HG03159 (cell line): ENCODE measurements around the gene WDR27.
"Not testable (repeated sequence)": the region's sequence is repeated elsewhere in the genome, so short reads cannot be mapped to it uniquely, and the experiment has no call there.

Experiments
- ATAC-seq: cut with Tn5 transposase; IDR thresholded peaks from one replicate; pipeline ENCODE4 v1.9.1; 2021; ENCODE audit warnings: mild to moderate bottlenecking, moderate library complexity; ENCODE audit not compliant: unreplicated experiment

WDR27 gene

GRCh38 chr6:169664227-169664626 lies 37.6 kb downstream of the WDR27 start:
- ATAC-seq = no peak

DNA sequence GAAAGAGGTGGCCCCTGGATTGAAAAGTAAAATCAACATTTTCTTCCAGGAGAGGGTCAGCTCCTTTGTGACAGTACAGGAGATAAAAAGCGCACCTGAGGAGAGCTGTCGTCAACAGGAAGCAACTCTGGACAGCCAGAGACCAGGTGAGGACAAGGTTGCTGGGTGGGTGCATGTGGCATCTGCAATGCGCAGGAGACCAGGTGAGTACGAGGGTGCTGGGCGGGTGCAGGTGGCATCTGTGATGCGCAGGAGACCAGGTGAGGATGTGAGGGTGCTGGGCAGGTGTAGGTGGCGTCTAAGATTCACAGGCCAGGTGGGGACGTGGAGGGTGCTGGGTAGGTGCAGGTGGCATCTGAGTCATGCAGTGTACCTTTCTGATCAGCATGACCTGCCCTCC lies 38.4 kb downstream of the WDR27 start:
- ATAC-seq = no peak

DNA sequence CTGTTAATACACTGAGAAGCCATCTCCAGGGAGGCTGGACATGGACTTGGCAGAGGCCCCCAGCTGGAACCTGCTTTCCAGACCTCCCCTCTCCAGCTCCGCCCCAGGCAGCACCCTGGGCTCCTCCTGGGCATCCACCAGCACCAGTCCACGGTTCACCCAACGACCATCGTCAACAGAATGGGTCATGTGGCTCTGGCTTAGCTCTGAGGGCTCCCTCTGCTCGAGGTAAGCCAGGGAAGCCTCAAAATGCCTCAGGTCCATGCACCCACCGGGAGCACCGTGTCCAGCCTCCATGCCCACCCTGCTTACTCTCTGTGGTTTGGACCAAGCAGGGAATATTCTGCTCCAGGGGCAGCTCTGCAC lies 40.5 kb downstream of the WDR27 start:
- no peak for ATAC-seq

GRCh38 chr6:169660751-169661390 lies 41.0 kb downstream of the WDR27 start:
- ATAC-seq = no peak

DNA sequence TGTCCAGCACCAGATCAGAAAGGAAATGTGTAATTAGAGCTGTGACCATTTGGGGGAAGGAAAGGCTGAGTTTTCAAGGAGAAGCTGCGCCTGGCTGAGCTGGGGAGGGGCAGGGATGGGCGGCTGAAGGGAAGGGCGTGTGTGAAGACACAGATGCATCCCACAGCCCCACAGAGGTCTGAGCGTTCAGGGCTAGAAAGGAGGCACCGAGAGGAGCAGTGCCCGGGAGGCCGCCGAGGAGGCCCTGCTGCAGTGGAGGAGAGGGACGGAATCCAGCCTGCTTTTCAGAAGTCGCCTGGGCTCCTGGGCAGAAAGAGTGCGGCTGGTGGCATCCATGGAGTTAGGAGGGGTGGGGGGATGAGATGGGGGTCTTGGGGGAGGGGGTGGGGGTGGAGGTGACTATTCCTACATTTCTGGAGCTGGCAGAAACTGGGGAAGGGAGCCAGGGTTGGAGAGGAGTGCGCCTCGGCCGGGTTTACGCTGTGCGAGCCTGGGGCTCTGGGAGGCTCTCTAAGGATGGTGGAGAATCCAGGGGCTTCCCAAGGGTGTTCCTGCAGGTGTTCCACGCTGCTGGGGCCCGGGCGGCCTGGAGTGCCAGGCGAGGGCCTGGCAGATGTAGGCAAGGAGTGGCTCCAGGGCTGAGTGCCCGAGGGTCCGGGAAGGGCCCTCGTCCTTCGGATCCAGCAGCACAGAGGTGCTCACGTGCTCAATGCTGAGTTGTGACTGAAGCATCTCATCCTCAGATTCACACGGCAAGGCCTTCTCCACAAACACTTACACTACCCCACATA lies 41.8 kb downstream of the WDR27 start:
- ATAC-seq = no peak

- no peak for ATAC-seq
Measured at GRCh38 chr6:169657284-169657610, 44.6 kb downstream of the WDR27 start.

GRCh38 chr6:169656546-169657283 lies 45.1 kb downstream of the WDR27 start:
- ATAC-seq = no peak

- peak; percentile 99 for ATAC-seq
Measured at GRCh38 chr6:169654598-169655391, 47.0 kb downstream of the WDR27 start.

DNA sequence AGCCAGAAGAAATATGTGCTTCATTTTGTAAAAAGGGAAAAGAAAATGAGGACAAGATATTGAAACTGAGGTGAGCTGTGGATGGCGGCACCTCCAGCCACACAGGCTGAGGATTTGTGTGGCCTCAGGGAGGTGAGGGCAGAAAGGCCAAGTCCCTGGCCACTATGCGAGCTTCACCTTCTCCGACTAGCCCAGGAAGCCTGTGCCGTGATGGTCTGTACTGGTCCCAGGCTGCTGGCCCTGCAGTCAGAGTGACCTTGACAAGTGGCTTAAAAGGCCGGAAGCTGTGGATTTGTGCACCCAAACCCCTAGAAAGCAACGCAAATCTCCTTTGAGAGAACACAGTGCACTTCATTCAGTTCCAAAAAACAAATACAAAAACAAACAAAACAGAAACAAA lies 48.1 kb downstream of the WDR27 start:
- no peak for ATAC-seq

DNA sequence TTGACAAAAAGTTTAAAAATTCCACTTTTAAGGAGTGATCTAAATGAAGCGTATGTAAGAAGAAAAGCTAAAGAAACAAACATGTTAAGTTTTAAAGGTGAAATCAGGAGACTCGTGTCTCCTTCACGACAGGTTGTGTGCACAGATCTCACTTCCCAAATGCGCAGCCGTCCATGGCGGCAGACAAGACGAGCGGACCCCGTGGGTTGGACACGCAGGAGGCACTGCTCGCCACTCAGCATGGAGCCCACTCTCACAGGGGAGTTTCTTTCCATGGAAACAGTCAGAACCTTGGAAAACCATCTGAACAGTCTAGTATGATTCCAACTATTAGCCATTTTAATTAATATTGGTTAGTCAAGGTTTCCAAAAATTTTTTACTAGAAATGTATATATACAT lies 48.9 kb downstream of the WDR27 start:
- ATAC-seq = no peak

DNA sequence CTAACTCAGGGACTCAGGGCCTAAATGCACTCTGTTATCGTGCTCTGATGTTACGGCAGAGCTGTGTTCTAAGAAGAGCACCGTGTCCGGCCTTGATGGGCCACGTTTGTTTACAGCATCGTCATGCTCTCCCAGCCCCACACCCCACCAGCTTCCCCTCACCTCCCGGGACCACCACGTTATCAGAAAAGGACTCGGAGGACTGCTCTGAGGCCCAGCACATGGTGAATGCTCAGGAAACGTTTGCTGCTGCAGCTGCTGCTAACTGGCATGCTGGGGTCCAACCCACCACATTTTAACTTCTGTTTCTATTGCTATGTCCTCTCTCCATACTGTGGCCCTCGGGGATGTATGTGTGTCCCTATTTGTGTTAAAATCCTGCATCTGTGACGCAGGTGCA lies 50.3 kb downstream of the WDR27 start:
- no peak for ATAC-seq

DNA sequence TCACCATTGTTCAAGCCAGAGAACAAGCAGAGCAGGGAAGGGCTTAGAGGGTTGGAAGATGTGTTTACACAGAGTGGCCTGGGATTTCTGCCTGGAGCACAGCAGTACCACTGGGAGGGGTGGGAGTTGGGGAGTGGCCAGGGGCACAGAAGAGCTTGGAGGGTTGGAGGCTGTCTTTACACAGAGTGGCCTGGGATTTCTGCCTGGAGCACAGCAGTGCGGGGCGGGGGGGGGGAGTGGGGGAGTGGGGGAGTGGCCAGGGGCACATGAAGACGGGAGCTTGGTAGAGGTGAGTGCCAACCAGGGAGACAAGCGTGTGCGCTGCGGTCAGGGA lies 50.9 kb downstream of the WDR27 start:
- no peak for ATAC-seq

DNA sequence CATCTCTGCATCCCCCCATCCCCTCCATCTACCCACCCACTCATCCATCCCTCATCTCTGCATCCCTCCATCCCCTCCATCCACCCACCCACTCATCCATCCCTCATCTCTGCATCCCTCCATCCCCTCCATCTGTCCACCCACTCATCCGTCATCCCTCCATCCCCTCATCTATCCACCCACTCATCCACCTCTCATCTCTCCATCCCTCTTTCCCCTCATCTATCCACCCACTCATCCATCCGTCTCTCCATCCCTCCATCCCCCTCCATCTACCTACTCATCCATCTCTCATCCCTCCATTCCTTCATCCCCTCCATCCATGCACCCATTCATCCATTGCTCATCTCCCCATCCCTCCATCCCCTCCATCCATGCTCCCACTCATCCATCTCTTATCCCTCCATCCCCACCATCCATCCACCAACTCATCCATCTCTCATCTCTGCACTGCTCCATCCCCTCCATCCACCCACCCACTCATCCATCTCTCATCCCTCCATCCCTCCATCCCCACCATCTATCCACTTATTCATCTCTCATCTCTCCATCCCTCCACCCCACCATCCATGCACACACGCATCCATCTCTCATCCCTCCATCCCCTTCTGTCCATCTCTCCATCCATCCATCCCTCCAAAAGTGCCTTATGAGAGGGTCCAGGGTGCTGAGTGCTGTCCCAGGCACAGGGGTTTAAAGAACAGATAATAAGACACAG lies 51.4 kb downstream of the WDR27 start:
- no peak for ATAC-seq

DNA sequence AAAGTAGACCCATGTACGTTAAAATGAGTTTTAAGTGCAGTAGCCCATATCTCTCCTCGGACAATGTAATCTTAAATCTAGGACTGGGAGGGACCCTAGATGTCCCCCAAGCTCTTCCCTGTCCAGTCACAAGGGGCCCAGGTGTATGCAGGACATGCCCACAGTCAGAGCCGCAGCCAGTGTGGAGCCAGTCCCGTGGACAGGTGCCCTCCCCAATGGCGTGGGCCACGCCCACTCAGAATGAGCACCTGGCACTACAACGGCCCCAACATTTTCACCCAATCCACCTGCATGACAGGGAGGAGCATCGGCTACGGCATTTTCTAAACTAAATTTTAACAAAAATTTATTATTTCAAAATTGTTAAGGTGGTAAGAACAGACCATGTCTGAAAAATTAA lies 53.2 kb downstream of the WDR27 start:
- ATAC-seq = no peak

DNA sequence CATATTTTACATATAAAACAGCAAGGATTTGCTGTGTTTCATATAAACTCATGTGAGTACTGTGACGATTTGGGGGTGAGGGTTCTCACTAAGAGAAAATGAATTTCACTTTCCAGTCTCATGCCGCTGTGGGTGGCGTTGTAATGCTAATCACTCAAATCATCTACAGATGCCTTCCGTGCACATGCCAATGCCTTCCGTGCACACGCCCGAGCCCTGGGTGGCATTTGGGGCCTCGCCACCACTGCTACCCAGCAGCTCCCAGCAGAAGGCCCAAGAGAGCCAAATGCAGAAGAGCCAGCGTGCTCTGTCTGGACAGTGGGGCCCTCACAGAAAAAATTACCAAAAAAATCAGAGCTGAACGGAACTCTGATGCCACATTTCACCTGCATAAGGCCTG lies 53.7 kb downstream of the WDR27 start:
- ATAC-seq = no peak

DNA sequence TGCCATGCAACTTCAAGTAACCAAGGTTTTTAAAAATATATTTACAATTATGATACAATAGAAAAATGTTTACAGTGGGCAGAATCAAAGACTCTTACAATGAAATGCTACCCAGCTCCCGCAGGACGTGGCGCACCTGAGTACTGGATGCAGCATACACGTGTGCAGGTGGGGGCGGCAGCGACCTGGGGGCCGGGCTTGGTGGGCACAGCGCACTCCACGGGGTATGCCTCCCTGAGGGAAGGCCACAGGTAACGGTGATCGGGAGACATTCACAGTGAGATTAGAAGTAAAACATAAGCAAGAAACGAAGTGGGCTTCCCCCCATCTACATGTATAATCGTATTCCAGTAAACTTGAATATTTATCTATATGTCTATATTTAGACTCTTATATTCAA lies 54.2 kb downstream of the WDR27 start:
- no peak for ATAC-seq

DNA sequence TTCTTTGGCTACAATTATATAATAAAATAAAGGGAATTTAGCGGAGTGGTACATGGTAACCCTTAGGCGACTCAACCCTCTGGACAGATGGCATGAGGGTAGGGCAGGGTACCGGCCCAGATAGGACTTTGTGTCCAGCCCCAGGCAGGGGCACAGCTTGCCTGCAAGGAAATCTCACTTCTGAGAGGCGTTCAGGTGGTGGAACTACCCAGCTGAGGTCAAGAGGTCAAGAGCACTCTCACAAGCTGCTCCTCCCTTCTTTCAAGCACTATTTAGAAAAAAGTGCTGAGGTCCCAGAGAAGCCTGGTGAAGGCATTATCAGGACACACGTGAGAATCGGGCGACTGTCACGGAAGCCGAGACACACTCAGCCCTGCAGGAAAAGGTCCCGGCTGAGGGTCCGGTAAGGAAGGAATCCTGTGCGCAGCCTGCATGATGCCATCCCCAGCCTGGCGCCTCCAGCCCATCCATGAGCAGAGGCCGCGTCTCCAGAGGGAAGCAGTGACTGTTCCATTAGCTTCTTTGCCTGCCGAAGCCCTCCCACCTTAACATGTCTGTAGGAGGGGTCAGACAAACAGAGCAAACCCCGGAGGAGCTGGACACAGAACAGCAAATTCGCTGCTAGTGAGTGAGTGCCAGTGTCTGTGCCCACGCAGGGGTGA lies 54.8 kb downstream of the WDR27 start:
- no peak for ATAC-seq

DNA sequence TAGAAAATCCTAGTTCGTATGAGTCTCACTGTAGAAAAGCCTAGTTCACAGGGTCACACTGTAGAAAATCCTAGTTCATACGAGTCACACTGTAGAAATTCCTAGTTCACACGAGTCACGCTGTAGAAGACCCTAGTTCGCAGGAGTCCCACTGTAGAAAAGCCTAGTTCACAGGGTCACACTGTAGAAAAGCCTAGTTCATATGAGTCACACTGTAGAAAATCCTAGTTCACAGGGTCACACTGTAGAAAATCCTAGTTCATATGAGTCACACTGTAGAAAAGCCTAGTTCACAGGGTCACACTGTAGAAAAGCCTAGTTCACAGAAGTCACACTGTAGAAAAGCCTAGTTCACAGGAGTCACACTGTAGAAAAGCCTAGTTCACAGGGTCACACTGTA lies 56.4 kb downstream of the WDR27 start:
- not testable (repeated sequence) for ATAC-seq

DNA sequence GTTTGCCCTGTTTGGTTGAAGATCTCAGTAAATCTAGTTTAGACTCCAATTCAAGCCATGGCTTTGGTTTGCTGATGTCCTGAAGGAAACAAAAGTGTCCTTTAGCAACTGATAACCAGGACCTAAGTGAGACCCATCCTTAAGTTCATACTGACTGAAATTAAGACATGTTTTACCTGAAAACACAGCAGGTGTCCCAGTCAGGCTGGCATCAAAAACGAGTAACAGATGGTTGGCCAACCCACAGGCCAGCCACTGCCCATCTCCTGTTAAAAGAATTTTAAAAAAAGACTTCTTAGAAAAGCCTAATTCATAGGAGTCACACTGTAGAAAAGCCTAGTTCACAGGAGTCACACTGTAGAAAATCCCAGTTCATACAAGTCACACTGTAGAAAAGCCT lies 58.3 kb downstream of the WDR27 start:
- no peak for ATAC-seq

DNA sequence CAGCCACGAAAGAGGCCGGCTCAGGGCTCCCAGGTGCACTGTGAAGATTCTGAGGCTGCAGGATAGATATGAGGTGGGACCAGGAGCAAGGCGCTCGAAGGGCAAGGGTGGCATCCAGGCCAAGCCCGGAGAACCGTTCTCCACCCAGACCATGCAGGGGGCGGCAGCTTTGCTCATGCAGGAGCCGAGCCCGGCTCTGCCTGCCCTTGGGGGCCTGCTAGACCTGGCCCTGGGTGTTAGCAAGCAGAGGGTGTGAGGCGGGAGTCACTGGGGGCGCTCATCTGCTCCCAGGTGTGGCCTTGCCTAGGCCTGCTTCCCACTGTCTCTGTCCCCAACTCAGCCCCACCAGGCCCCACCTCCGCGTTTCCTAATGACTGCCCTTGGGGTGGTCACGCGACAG lies 59.4 kb downstream of the WDR27 start:
- no peak for ATAC-seq
